Activated CD4-positive, alpha-beta T cell treated with anti-CD3 and anti-CD28 coated beads for 48 hours (primary cell): Measurements from ENCODE around the gene KIAA1586.
A peak's percentile ranks its signal among the peaks of the same experiment; 100 is the strongest.
"Not testable (repeated sequence)": the region's sequence is repeated elsewhere in the genome, so short reads cannot be mapped to it uniquely, and the experiment has no call there.

Experiments used
- DNase-seq: peaks from one replicate; pipeline ENCODE4 v3.0.0-alpha.2; 2020

The KIAA1586 gene

GRCh38 chr6:57046332-57047256 is at the start of gene KIAA1586:
Gene KIAA1586 (plus strand): TSS chr6:57046693. CDS start chr6:57046756, 63 bp downstream.
- peak; percentile 87 for DNase-seq

DNA sequence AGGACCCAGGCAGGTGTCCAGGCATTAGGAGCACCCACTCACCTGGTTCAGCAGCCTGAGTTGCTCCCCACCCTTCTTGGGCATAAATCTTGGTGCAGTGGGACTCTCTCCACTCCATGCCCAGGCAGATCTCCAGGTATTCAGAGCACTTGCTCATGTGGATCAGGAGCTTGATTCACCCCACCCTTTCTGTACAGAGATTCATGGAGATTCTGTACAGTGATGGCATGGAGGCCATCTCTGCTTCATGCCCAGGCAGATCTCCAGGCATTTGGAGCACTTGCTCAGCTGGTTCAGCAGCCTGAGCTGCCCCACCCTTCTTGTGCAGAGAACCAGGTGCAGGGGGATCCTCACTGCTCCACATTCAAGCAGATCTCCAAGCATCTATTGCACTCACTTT is 47.4 kb upstream of the KIAA1586 start:
- DNase-seq: no peak

DNA sequence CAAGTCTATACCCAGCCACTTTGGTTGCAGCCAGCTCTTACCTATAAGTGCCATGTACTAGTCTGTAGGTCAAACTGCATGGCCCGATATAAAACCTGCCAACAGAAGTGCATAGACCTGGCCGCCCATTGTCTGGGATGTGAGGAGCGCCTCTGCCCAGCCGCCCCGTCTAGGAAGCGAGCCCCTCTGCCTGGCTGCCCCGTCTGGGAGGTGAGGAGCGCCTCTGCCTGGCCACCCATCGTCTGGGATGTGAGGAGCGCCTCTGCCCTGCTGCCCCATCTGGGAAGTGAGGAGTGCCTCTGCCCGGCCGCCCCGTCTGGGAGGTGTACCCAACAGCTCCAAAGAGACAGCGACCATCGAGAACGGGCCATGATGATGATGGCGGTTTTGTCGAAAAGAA is 46.7 kb upstream of the KIAA1586 start:
- DNase-seq: not testable (repeated sequence)

GRCh38 chr6:57002197-57002596 is 44.3 kb upstream of the KIAA1586 start:
- no peak for DNase-seq

DNA sequence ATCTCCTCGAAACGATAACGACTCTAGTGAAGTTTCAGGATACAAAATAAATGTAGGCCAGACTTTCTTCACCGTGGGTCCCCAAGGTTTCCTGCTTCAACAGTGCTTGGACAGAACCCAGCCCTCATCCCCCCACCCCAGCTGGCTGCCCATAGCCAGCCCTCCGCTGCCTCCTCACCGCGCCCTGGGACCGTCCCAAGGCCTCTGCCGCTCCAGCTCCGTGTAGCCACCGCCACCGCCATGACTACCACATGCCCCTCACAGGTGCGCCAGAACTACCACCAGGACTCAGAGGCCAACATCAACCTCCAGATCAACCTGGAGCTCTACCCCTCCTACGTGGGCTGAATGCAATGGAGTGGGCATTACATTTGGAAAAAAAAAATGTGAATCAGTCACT is 42.2 kb upstream of the KIAA1586 start:
- DNase-seq: no peak

- no peak for DNase-seq
Measured at GRCh38 chr6:57006101-57006500, 40.4 kb upstream of the KIAA1586 start.

DNA sequence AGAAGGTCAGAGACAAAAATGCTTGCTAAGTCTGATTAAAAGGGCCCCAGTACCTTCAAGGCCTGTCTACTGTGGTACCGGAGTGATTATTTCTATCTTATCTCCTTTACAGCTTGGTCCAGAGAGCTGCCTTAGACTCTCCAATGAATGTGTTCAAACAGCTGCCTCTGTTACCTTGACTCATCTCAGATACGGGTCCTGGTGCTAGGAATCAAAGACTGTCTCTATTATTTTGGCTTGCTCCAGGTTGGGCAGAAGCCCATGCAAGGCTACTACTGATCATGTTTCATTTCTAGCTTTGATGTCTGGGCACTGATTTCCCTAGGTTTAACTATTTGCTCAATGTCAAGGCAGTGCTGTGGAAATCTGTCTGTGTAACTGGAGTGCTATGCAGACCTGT is 38.4 kb upstream of the KIAA1586 start:
- not testable (repeated sequence) for DNase-seq

DNA sequence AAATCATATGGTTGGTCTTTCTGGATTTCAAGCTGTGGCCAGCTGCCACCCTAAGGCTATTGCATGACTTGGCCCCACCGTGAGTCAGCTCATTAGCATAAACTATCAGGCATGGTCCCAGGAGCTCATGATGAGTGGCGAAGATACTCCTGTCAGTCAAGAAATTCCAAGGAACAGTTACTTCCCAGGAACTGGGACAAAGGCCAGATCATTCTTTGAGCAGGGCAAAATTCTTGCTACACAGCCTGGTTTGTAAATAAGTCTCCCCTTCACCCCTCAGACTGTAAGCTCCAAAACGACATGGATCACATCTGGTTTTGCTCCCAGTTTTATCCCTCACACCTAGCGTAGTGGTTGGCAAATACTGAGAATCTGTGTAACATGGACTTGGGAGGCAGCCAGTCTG is 33.0 kb upstream of the KIAA1586 start:
- DNase-seq: no peak

GRCh38 chr6:57017069-57017468 is 29.4 kb upstream of the KIAA1586 start:
- no peak for DNase-seq

DNA sequence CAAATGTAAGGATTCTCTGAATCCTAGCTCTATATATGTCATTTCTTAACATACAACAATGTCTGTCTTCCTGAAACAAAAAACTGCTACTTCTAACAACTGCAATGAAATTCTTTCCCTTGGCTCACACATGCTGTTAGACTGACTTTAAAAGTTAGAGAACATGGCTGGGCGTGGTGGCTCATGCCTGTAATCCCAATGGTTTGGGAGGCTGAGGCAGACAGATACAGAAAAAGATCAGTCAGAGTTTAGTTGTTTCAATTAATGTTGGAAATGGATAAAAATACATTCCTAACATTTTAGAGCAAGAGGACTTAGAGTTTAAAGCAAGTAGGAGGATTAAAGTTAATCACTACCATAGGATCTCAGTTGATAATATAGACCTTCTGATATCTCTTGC is 28.7 kb upstream of the KIAA1586 start:
- no peak for DNase-seq

- no peak for DNase-seq
Measured at GRCh38 chr6:57019434-57019833, 27.1 kb upstream of the KIAA1586 start.

GRCh38 chr6:57021086-57021720 is 25.3 kb upstream of the KIAA1586 start:
- no peak for DNase-seq

DNA sequence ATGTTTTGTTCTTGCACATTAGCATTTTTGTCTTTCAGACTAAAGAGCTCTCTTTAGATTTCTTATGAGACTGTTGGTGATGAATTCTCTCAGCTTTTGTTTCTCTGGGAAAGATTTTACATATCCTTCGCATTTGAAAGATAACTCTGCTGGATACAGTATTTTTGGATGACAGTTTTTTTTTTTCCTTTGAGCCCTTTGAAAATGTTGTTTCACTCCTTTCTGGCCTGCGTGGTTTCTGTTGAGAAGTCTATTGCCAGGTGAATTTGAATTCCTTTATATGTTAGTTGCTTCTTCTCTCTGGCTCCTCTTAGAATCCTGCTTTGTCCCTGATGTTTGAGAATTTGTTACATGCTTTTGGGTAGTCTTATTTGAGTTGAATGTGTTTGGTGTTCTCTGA is 22.2 kb upstream of the KIAA1586 start:
- DNase-seq: no peak

- no peak for DNase-seq
Measured at GRCh38 chr6:57024775-57025174, 21.7 kb upstream of the KIAA1586 start.

DNA sequence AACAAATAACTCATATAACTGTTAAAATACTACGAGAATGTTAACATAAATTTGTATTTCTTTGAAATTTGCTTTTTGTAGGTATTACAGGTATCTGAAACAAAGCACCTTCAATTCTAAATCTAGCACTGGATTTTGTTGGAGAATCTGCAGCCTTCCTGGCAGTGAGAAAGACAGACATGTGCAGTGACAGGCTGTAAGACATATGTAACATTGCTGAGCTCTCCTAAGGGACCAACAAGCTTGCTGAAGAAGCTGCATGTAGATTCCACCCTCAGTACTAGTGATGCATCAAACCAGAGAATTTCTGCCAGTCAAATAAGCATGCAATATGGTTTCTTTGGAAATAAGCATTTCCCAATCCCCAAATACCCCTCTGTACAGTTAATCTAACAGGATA is 20.5 kb upstream of the KIAA1586 start:
- DNase-seq: no peak

DNA sequence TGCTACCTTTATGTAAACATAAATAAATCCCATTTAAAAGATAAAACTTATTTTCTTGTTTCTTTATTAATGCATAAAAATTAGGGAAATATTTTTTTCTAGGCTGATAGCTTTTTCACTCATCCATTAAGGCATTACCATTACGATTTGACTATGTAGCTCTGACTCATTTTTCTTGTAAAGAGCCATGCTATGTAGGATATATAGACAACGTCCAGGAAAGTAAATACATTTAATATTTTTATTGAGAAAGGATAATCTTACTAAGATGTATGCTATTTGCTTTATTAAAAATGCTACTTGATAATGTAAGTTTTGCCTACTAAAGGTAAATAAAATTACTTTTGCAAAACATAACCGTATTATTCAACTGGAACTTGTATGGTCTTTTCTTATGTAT is 19.2 kb upstream of the KIAA1586 start:
- DNase-seq: no peak

DNA sequence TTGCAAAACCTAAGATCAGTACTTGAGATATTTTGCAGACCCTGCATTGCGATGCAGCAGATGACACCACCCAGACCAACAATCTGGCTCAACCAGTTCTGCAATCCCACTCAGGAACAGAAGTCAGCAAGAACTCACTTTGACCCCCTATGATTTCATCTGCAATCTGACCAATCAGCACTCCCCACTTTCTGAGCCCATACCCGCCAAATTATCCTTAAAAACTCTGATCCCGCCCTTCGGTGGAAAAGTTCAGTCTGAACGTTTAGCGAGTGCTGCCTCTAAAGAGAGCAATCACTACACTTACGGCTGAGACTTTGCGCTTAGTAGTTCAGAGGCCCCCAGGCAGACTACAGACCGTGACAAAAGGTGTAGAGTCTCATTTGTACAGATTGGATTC is 17.3 kb upstream of the KIAA1586 start:
- DNase-seq: no peak

DNA sequence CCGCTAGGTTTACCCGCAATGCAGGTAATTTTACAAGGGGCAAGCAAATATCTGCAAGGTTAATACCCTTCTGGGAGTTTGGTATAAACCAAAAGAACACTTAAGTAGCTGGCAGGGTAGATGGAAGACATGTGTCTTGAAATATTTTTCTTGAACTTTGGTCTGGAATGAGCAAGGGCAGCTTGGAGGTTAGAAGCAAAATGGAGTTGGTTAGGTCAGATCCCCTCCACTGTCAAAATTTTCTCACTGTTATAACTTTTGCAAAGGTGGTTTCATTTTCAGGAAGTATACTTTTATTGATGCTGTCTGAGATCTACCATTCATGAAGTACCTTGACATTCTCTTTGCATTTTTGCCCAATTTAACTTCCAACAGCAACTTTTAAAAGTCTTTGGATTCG is 13.3 kb upstream of the KIAA1586 start:
- DNase-seq: no peak

DNA sequence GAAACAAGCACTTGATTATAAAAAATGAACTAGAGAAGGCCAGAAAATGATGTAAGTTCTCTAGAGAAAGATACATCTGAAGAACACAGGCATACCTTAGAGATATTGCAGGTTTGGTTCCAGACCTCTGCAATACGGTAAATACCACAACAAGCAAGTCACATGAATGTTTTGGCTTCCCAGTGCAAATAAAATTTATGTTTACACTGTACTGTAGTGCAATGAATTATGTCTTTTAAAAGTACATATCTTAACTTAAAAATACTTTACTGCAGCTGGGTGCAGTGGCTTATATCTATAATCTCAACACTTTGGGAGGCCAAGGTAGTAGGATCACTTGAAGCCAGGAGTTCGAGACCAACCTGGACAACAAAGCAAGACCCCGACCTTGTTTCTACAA is 10.9 kb upstream of the KIAA1586 start:
- DNase-seq: no peak

DNA sequence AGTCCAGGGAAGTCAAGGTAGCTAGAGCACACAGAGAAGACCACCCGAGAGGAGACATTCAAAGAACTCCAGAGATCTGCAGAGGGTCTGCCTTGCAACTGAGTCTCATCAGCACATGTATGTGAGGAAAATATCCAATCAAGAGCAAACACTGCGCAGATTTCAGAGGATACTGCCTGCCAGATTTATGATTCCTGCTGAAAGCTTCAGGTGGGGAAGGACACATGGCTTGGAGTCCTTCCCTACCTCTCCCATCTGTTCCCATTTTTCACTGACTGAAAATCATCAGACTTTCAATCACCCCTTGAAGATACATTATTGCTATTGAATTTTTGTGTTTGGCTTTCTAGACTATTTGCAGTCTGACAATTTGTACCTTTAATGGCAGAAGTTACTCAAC is 7.6 kb upstream of the KIAA1586 start:
- DNase-seq: no peak

- peak; percentile 6 for DNase-seq
Measured at GRCh38 chr6:57040011-57040410, 6.5 kb upstream of the KIAA1586 start.

DNA sequence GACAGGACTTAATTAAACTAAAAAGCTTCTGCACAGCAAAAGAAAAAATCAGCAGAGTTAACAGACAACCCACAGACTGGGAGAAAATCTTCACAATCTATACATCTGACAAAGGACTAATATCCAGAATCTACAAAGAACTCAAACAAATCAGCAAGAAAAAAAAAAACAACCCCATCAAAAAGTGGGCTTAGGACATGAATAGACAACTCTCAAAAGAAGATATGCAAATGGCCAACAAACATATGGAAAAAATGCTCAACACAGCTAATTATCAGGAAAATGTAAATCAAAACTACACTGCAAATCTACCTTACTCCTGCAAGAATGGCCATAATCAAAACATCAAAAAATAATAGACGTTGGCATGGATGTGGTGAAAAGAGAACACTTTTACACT is 2.4 kb upstream of the KIAA1586 start:
- DNase-seq: not testable (repeated sequence)

DNA sequence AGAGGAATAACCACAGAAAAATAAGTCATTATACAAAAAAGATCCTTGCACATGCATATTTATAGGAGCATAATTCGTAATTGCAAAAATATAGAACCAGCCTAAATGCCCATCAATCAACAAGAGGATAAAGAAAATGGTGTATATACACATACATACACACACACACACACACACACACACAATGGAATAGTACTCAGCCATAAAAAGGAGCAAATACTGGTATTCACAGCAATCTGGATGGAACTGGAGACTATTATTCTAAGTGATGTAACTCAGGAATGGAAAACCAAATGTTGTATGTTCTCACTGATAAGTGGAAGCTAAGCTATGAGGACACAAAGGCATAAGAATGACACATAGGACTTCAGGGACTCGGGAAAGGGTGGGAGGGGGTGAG is 1.9 kb upstream of the KIAA1586 start:
- no peak for DNase-seq

DNA sequence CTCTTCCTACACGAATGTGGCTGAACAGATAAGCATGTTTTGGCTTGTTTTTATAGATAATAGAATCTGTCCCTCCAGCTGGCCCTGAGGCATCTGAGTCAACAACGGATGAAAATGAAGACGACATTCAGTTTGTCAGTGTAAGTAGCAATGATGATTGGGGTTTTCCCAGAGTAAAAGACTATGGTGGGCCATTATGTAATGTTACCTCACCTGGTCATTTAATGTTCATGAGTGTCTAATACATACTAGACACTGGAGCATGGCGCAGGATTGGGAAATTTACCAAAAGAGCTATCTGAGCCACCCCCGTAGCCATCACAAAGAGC is 728 bp downstream of the KIAA1586 start:
- DNase-seq: not testable (repeated sequence)

- DNase-seq: not testable (repeated sequence)
Measured at GRCh38 chr6:57047859-57048258, 1.4 kb downstream of the KIAA1586 start.
